Pulmonary artery endothelial cell (primary cell): ENCODE data around the gene MTERF4. TPM values are rescaled to one million over a fixed set of nuclear protein-coding genes. Genes with fewer than 3 reads are reported as not detected.

ENCODE experiments used
- DNase-seq: peaks from one replicate; pipeline ENCODE4 v3.0.0-alpha.2; 2011; ENCODE audit warnings: low read depth, low spot score
- total RNA-seq: library from RNA; depleted of rRNA; stranded (reverse); fragments of >200 nt; gene quantifications from 2 replicates; pipeline ENCODE4 v1.2.3, GENCODE V29; 2014

MTERF4 gene, protein sequence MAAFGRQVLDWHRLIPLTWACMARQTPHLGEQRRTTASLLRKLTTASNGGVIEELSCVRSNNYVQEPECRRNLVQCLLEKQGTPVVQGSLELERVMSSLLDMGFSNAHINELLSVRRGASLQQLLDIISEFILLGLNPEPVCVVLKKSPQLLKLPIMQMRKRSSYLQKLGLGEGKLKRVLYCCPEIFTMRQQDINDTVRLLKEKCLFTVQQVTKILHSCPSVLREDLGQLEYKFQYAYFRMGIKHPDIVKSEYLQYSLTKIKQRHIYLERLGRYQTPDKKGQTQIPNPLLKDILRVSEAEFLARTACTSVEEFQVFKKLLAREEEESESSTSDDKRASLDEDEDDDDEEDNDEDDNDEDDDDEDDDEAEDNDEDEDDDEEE
- total RNA-seq = 48.1 TPM in 2 replicates

GRCh38 chr2:241102239-241102803 is at the start of gene MTERF4:
MTERF4 (minus strand) TSS chr2:241102287; CDS start chr2:241102273, 14 bp downstream.
- peak; percentile 10 for DNase-seq

- DNase-seq = no peak
Observed at GRCh38 chr2:241150660-241151530, 48.8 kb upstream of the MTERF4 start.

DNA sequence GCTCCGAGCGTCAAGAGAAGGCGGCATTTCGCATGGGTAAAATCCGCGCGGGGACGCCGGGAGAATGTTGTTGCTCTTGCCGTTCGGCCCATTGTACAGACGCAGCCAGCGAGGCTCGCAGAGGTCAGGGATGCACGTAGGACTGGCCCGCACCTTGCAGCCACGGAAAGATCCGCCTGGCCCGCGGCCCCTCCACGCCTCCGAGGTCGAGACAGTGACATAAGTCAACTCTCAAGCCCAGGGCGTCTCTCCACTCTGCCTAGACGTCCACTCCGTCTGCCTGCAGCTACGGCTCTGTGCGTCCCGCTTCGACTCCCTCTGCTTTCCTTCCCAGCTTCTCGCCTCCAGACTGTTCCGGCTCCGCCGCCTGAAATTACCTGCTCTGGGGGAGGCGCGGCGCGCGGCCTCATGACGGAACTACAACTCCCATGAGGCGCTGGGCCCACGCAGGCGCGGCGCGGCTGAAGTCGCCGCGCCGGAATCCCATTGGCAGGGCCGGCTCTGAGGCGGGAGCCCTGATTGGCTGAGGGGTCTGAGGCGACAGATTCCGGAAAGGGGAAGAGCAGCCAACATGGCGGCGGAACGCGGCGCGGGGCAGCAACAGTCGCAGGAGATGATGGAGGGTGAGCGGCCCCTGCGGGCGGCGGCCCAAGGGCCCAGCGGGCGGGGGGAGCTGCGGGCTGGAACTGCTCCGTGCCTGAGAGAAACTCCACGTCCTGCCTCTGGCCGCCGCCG is 48.0 kb upstream of the MTERF4 start, which contains the start of gene PPP1R7:
PPP1R7 (plus strand) TSS at position 543 of the 735 bp plus-strand sequence; CDS start at position 572, 29 bp downstream.
- DNase-seq = peak; percentile 72

DNA sequence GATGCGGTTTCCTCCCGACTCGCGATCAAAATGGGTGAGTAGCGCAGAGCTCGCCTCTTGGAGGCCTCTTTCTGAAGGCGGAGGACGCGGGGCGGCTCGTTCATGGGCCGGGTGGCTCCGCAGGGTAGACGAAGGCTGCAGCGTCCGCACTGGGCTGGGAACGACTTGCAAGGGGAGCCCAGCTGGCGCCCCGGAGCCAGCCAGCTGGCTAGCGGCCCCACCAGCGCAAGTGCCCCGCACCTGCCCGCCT is 47.5 kb upstream of the MTERF4 start:
- no peak for DNase-seq

DNA sequence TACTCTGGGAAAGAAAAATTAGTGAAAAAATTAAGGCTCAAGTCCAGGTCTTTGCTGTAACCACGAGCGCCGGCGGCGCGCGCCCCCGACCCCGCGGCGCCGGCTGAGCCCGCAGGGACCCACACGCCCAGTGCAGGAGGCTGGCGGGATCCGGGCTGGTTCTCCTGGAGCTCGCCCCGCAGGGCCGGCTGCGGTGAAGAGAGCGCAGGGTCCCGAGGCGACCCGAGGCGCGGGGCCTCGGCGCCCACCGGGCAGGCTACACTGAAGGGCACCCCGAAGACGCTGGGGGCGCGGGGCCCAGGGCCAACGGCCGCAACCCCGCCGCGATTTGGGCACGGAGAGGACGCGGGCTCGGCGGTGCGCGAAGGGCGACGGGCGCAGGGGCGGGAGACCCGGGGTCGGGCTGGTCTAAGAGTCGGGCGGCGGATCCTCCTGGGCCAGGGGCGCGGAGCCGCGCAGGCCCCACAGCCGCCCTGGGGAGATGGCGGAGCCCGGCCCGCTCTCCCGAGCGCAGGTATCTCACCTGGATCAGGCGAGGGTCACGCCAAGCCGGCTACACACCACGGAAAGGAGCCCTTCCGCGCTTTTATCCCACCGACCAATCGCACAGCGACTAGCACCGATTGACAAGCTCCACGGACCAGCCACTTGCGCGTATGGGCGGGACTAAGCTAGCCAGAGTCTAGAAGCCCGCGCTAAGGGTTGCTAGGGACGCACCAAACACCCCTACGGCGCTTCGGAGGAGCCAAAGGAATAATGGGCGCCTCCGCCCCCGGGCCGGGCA is 47.0 kb upstream of the MTERF4 start, which contains the start of gene PASK:
PASK (minus strand) TSS at position 582 of the 784 bp plus-strand sequence. CDS start 6,440 bp downstream, outside the sequence.
- peak; percentile 75 for DNase-seq

DNA sequence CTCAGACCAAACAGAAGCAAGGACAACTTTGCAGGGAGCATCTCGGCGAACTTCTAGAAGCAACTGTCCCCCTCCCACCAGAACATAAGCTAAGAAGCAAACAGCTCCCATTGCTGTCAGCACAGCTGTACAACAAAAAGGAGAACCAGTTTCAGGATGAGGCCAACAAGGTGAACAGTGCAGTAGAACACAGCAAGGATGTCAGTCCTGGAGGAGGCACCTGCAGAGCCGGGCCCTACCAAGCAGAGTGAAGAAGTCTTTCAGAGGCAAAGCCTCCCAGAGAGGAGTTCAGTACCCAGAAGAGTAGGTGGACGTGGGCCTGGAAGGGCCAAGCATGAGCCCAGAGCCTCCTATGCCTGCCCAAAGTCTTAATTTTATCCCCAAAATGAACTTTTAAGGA is 46.2 kb upstream of the MTERF4 start:
- DNase-seq = no peak

DNA sequence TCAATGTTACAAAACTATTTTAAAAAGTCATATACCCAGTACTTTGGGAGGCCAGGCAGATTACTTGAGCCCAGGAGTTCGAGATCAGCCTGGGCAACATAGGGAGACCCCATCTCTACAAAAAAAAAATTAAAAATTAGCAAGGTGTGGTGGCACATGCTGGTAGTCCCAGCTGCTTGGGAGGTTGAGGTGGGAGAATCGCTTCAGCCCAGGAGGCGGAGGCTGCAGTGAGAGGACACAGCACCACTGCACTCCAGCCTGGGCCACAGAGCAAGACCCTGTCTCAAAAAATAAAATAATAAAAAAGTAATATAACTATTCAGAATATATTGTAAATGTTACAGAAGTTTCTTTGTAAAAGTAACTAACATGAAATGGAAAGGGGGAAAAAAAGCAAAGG is 45.2 kb upstream of the MTERF4 start:
- no peak for DNase-seq

GRCh38 chr2:241146286-241146685 is 44.2 kb upstream of the MTERF4 start:
- no peak for DNase-seq

DNA sequence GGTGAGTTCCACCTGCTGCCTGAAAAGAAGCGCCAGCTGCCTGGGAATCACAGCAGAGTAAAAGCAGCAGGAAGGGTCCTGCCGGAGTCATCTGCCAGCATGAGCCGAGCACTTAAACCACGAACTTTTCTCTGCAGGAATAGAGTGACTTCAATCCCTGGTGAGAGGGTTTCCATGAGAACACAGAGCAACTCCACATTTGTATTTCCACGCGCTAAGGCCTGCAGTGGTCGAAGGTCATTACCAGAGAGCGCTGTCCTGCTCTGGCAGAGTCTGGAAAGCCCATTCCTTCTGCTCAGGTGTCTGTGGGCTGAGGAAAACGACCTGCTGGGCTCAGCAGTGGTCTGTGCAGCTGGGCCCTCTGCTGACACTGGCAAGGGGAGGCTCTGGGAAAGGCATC is 40.5 kb upstream of the MTERF4 start:
- DNase-seq = no peak

DNA sequence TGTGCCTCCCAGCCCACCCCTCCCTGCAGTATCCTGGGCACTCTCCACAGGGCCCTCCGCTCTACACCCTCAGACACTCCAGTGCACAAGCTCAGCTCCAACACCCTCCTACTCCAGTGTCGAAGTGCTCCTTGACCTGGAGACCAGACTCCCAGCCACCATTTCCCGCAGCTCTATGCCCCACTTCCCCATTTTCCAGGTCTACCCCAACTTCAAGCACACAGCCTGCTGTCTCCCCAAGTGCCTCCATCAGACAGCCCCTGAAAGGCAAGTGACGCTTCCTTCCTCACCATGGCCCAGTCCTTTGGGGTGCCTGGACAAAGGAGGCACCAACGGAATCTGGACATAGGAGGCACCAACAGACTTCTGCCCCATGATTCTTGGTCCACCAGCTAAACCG is 40.0 kb upstream of the MTERF4 start:
- DNase-seq = no peak

DNA sequence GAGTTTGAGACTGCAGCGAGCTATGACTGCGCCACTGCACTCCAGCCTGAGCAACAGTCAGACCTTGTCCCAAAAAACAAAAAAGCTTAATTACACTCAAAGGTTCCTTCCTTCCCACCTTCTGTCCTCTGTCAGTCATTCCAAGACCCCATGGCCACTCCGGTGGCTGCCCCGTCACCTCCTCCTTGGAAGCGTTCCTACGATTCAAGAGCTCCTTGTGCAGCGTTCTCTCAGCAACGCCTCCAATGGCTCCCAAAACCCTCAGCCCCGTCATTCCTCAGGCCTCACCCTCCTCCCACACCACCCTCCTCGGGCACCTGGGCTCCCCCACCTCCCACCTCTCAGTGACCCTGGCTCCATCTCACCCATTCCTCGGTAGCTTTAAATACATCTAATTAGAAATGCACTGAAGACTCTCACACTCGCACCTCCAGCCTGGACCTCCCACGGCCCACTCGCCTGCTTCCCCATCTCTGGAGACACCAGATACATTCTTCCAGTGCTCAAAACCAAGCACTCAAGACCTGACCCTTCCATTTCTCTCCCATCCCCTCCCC is 39.2 kb upstream of the MTERF4 start:
- no peak for DNase-seq

- DNase-seq = no peak
Observed at GRCh38 chr2:241140445-241140840, 38.4 kb upstream of the MTERF4 start.

- DNase-seq = no peak
Observed at GRCh38 chr2:241139531-241140444, 37.7 kb upstream of the MTERF4 start.

GRCh38 chr2:241138471-241138870 is 36.4 kb upstream of the MTERF4 start:
- no peak for DNase-seq

DNA sequence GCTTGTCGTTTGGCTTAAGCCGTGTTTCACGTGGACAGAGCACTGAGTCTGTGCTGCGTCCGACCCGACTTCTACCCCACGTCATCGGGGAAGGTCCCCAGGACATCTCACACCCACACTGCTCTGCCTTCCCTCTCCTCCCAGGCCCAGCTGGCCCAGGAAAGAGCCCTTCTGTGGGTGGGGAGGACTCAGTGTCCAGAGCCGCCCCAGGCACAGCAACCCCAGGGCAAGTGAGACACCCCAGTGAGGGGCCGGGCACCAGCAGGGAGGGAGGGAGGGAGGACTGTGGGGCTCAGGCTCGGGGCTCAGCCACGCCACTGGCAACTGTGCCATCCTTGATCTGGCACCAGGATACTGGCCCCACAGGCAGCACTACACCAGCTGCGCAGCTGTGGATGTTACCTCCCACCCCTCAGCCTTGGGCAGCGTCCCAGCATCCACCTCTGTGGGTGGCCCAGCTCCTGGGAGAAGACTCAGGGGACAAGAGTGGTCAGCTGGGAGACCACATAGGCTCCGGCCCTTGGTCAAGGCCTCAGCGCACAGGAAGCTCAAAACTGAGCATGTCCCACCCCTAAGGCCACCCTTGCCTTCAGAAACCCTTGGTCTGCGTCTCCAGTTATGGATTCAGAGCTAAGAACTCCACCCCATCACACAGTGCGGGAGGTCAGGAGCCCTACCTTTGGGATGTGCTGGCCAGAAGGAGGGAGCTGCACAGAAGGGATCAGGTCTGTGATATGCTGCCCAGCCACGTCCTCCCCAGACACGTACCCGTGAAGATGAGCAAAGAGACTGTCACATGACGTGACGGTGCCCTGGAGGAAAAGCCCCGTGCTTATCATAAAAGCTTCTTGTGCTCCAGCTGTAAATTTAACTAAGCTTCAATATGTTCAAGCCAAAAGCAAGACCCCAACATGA is 35.4 kb upstream of the MTERF4 start:
- no peak for DNase-seq

- no peak for DNase-seq
Observed at GRCh38 chr2:241136661-241137260, 34.7 kb upstream of the MTERF4 start.

DNA sequence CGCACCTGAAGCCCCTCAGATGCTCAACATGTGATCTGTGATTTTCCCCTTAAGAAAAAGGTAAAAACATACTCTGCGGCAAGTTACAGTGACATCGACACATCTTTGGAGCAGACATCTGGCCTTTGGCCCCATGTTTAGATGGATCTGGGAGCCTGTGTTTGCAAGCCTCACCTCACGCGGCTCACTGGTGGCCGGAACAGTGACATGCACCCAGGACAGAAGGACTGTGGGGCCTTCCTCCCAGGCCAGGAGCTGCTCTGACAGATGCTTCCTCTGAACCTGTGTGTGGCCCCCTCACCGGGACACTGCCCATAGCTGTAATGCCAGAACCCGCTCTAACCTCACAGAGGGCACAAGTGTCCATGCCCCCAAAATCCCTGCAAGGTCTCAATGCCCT is 34.1 kb upstream of the MTERF4 start:
- no peak for DNase-seq

- DNase-seq = no peak
Observed at GRCh38 chr2:241135737-241136136, 33.6 kb upstream of the MTERF4 start.
